ENCODE results near the gene CCDC83.

- no peak for TF ChIP-seq GATA2 (IDR thresholded peaks at IDR 0.05; ENCODE audit: low read depth, low read length)
- TF ChIP-seq GATA3 (IDR thresholded peaks at IDR 0.05; ENCODE audit: low read depth, low read length): no peak
These were observed 31.4 kb upstream of the CCDC83 start for GRCh38 chr11:85823816-85824215.
